GM23338 (cell line): Measurements from ENCODE around the gene EIF3L. TPM values are rescaled to one million over a fixed set of nuclear protein-coding genes. Genes with fewer than 3 reads are reported as not detected.

ENCODE experiments used
- ATAC-seq: fragments of 200-7000 bp; cut with Tn5 transposase; 3 replicates; pipeline ENCODE4 v1.9.1; 2020
- DNase-seq: peaks from one replicate; pipeline ENCODE4 v3.0.0-alpha.2; 2015; ENCODE audit warnings: low spot score
- H2AFZ ChIP-seq: fragments of 200-600 bp; sonication (generic); 2 replicates; pipeline ENCODE4 v1.8.0; 2016; ENCODE audit warnings: antibody characterized with exemption, mild to moderate bottlenecking, moderate library complexity
- H3F3A ChIP-seq: fragments of 200-600 bp; sonication (generic); replicated peaks from 2 replicates; pipeline ENCODE4 v1.8.0; 2017; ENCODE audit warnings: antibody characterized with exemption, mixed run types, low read depth
- H3K27ac ChIP-seq: fragments of 200-600 bp; sonication (generic); 2 replicates; pipeline ENCODE4 v1.6.1; 2016; ENCODE audit warnings: low read depth
- H3K27me3 ChIP-seq: fragments of 200-600 bp; sonication (generic); 2 replicates; pipeline ENCODE4 v1.8.0; 2016; ENCODE audit warnings: mild to moderate bottlenecking, mixed run types, moderate library complexity; ENCODE audit not compliant: insufficient read depth
- H3K36me3 ChIP-seq: fragments of 200-600 bp; sonication (generic); 2 replicates; pipeline ENCODE4 v1.8.0; 2016; ENCODE audit warnings: mild to moderate bottlenecking; ENCODE audit not compliant: insufficient read depth
- H3K4me1 ChIP-seq: fragments of 200-600 bp; sonication (generic); 2 replicates; pipeline ENCODE4 v1.8.0; 2016; ENCODE audit warnings: mild to moderate bottlenecking, moderate library complexity; ENCODE audit not compliant: insufficient read depth
- H3K4me2 ChIP-seq: fragments of 200-600 bp; sonication (generic); 2 replicates; pipeline ENCODE4 v1.7.1; 2017; ENCODE audit warnings: mixed run types
- H3K4me3 ChIP-seq: fragments of 200-600 bp; sonication (generic); 2 replicates; pipeline ENCODE4 v1.6.1; 2016; ENCODE audit warnings: mixed run types
- H3K79me2 ChIP-seq: fragments of 200-600 bp; sonication (generic); replicated peaks from 2 replicates; pipeline ENCODE4 v1.8.0; 2017; ENCODE audit warnings: mild to moderate bottlenecking; ENCODE audit not compliant: insufficient read depth
- H3K9me2 ChIP-seq: fragments of 200-600 bp; sonication (generic); 2 replicates; pipeline ENCODE4 v1.8.0; 2017; ENCODE audit not compliant: insufficient read depth
- H4K20me1 ChIP-seq: fragments of 200-600 bp; sonication (generic); replicated peaks from 2 replicates; pipeline ENCODE4 v1.8.0; 2017; ENCODE audit warnings: mild to moderate bottlenecking; ENCODE audit not compliant: insufficient read depth
- H3K27ac Mint-ChIP-seq: 2 replicates; pipeline ENCODE4 v1.8.0; 2020; ENCODE audit warnings: inconsistent platforms, mild to moderate bottlenecking, moderate library complexity, mixed read lengths
- H3K27me3 Mint-ChIP-seq: 3 replicates; pipeline ENCODE4 v1.8.0; 2022; ENCODE audit warnings: low read depth, mild to moderate bottlenecking, moderate library complexity, mixed read lengths, inconsistent platforms; ENCODE audit not compliant: insufficient read depth, poor library complexity
- H3K36me3 Mint-ChIP-seq: 3 replicates; pipeline ENCODE4 v1.8.0; 2021; ENCODE audit warnings: low read depth, mild to moderate bottlenecking, inconsistent platforms, moderate library complexity, mixed read lengths
- H3K4me1 Mint-ChIP-seq: 3 replicates; pipeline ENCODE4 v1.8.0; 2020; ENCODE audit warnings: mild to moderate bottlenecking, inconsistent platforms, mixed read lengths
- H3K4me3 Mint-ChIP-seq: 3 replicates; pipeline ENCODE4 v1.8.0; 2021; ENCODE audit warnings: moderate library complexity, mild to moderate bottlenecking, inconsistent platforms, mixed read lengths
- H3K9me3 Mint-ChIP-seq: 3 replicates; pipeline ENCODE4 v1.8.0; 2020; ENCODE audit warnings: moderate library complexity, mild to moderate bottlenecking, inconsistent platforms, mixed read lengths
- CREB1 ChIP-seq: fragments of 250-450 bp; sonication (Bioruptor Pico); IDR thresholded peaks from 2 replicates; pipeline ENCODE4 v1.5.0; 2020; ENCODE audit warnings: low read depth, mild to moderate bottlenecking, moderate library complexity
- CTCF ChIP-seq, 2 experiments: fragments of 200-600 bp in 1 of 2; sonication (generic) in 1 of 2; conservative IDR thresholded peaks; 2 replicates each; pipeline versions ENCODE4 v1.5.1 to v1.6.1; 2016 to 2017; ENCODE audit warnings: antibody characterized with exemption in 2 of 2, low read depth in 2 of 2, mild to moderate bottlenecking in 2 of 2, moderate library complexity in 1 of 2
- ETS1 ChIP-seq: IDR thresholded peaks from 2 replicates; pipeline ENCODE4 v1.6.1; 2016; ENCODE audit warnings: antibody characterized with exemption
- EZH2 ChIP-seq: fragments of 200-600 bp; sonication (generic); IDR thresholded peaks from one replicate; pipeline ENCODE4 v1.8.0; 2017; ENCODE audit warnings: antibody characterized with exemption, mild to moderate bottlenecking, low read depth; ENCODE audit not compliant: unreplicated experiment
- EZH2phosphoT487 ChIP-seq: fragments of 200-600 bp; sonication (generic); IDR thresholded peaks from one replicate; pipeline ENCODE4 v1.8.1; 2018; ENCODE audit warnings: antibody characterized with exemption; ENCODE audit not compliant: unreplicated experiment
- JUNB ChIP-seq: IDR thresholded peaks from one replicate; pipeline ENCODE4 v1.6.1; 2016; ENCODE audit warnings: antibody characterized with exemption; ENCODE audit not compliant: unreplicated experiment
- NANOG ChIP-seq: IDR thresholded peaks from 2 replicates; pipeline ENCODE4 v1.6.1; 2016; ENCODE audit warnings: antibody characterized with exemption, borderline replicate concordance
- POLR2AphosphoS5 ChIP-seq: IDR thresholded peaks from 2 replicates; pipeline ENCODE4 v1.6.1; 2016; ENCODE audit warnings: antibody characterized with exemption, low read depth
- REST ChIP-seq: IDR thresholded peaks from one replicate; pipeline ENCODE4 v1.6.1; 2018; ENCODE audit warnings: antibody characterized with exemption; ENCODE audit not compliant: unreplicated experiment
- STAT1 ChIP-seq: IDR thresholded peaks from one replicate; pipeline ENCODE4 v1.6.1; 2016; ENCODE audit warnings: antibody characterized with exemption; ENCODE audit not compliant: unreplicated experiment
- ZNF114 ChIP-seq: fragments of 250-450 bp; sonication (Bioruptor Pico); IDR thresholded peaks from 2 replicates; pipeline ENCODE4 v1.5.0; 2020; ENCODE audit warnings: mild to moderate bottlenecking, moderate library complexity
- ZNF331 ChIP-seq: fragments of 250-450 bp; sonication (Bioruptor Pico); IDR thresholded peaks from 2 replicates; pipeline ENCODE4 v1.5.0; 2020; ENCODE audit warnings: low read depth, mild to moderate bottlenecking, moderate library complexity
- ZNF462 ChIP-seq: fragments of 250-450 bp; sonication (Bioruptor Pico); IDR thresholded peaks from 2 replicates; pipeline ENCODE4 v1.5.0; 2020; ENCODE audit warnings: mild to moderate bottlenecking, moderate library complexity
- polyA plus RNA-seq: library from polyadenylated mRNA; unstranded; fragments of >200 nt; fragmentation: Nextera tagmentation; extraction: Ambion mirVana; gene quantifications from 2 replicates; pipeline ENCODE4 v1.2.1, GENCODE V29; 2016
- total RNA-seq: library from RNA; depleted of rRNA; stranded (reverse); fragments of >200 nt; shearing (Covaris generic); gene quantifications from 2 replicates; pipeline ENCODE4 v1.2.3, GENCODE V29; 2014

Gene EIF3L
- total and polyA plus RNA-seq, 2 experiments from 2014 or later: 430 to 459 TPM

GRCh38 chr22:37880668-37881440, 31.6 kb downstream of the EIF3L start:
- Mint-ChIP-seq H3K27me3 (peaks cover 2% of the 10 kb centered on the region), H3K27ac (no peak overlapping the region), H3K9me3 (no peaks in the 10 kb centered on the region; the same call in 2 of the 3 replicates), H3K36me3 (peaks cover 88% of the 10 kb centered on the region), H3K4me3 (no peak overlapping the region), H3K4me1 (no peaks in the 10 kb centered on the region)
- Histone ChIP-seq H3F3A (peaks cover 12% of the 10 kb centered on the region; the same call in 1 of the 2 replicates), H4K20me1 (peaks cover 35% of the 10 kb centered on the region), H3K36me3 (peaks cover 55% of the 10 kb centered on the region), H3K4me1 (no peaks in the 10 kb centered on the region), H3K79me2 (peaks cover 55% of the 10 kb centered on the region), H3K9me2 (no peaks in the 10 kb centered on the region), H3K4me2 (no peak overlapping the region), H2AFZ (no peak overlapping the region), H3K27me3 (no peaks in the 10 kb centered on the region), H3K27ac (no peak overlapping the region), H3K4me3 (no peak overlapping the region)
- ATAC-seq: no peak
- no peak for DNase-seq
- TF ChIP-seq CREB1 (CRISPR knock-in tag) (no peak), ETS1 (no peak), JUNB (no peak), ZNF462 (CRISPR knock-in tag) (no peak), ZNF114 (CRISPR knock-in tag) (no peak), STAT1 (no peak), EZH2phosphoT487 (no peak), CTCF (conservative IDR thresholded peaks at IDR 0.05; ENCODE audit: low read depth in 2 of 2) (no peak), REST (no peak), POLR2AphosphoS5 (no peak), ZNF331 (CRISPR knock-in tag) (no peak), EZH2 (no peak), NANOG (no peak)
